GM12875 (cell line): ENCODE results near the gene KCNT1.

ENCODE experiments used
- H3K4me3 ChIP-seq: one replicate; pipeline ENCODE4 v1.5.1; 2011; ENCODE audit warnings: low read depth, low read length, control low read depth
- TF ChIP-seq, protein P1 (sequence below): IDR thresholded peaks from 2 replicates; pipeline ENCODE4 v1.5.1; 2011; ENCODE audit warnings: low read depth, mild to moderate bottlenecking, control low read depth, inconsistent platforms, low read length, moderate library complexity, borderline replicate concordance; ENCODE audit not compliant: insufficient read depth

Gene KCNT1

DNA sequence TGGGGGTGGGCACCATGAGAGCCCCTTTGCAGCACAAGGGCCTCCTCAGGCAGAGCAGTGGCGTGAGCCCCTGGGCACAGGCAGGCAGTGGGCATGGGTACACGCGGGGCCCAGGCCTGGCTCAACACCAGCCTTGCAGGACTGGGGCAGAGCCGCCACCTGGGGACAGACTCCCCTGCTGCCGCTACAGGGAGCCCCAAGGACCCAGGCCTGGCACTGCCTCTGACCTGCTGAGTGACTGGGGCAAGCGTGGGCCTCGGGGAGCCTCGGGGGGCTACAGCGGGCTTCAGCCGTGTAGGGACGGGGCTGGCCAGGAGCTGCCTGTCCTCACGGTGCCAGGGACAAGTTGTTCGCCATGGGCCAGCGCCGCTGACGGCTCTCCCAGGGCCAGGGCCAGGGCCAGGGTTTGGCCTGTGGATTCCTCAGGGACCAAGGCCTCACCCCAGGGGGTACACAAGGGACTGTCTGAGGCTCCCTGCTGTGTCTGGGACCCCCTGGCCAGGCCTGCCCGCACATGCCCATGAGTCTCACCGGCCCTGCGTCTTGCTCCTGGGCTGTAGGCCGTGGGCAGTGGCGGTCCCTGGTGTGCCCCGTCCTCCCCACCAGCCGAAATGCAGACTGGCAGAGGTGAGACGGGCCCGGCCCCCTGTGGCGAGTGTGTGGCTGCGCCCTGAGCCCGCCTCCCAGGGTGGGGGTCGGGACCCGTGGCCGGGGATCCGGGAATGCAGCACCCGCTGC is 42.5 kb downstream of the KCNT1 start:
- no peak overlapping the region for H3K4me3 ChIP-seq
- TF ChIP-seq, protein P1, sequence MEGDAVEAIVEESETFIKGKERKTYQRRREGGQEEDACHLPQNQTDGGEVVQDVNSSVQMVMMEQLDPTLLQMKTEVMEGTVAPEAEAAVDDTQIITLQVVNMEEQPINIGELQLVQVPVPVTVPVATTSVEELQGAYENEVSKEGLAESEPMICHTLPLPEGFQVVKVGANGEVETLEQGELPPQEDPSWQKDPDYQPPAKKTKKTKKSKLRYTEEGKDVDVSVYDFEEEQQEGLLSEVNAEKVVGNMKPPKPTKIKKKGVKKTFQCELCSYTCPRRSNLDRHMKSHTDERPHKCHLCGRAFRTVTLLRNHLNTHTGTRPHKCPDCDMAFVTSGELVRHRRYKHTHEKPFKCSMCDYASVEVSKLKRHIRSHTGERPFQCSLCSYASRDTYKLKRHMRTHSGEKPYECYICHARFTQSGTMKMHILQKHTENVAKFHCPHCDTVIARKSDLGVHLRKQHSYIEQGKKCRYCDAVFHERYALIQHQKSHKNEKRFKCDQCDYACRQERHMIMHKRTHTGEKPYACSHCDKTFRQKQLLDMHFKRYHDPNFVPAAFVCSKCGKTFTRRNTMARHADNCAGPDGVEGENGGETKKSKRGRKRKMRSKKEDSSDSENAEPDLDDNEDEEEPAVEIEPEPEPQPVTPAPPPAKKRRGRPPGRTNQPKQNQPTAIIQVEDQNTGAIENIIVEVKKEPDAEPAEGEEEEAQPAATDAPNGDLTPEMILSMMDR = no peak

DNA sequence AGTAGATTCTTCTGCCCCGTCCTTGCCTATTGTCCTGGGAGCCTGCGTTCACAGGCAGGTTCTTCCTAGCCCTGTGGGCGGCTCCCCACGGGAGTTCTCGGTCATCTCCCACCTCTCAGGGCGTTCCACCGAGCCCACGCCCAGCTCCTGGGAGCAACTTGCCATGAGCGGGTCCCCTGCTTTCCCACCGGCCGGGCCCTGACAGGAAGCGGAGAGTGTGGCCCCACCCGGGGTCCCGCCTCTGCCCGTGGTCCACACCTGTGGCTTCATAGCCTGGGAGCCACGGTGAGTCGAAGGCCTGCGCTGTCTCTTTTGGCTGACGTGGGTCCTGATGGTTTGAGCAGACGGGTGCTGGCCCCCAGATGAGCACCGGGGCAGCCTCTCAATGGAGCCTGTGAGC is 43.2 kb downstream of the KCNT1 start:
- H3K4me3 ChIP-seq = no peak overlapping the region
- TF ChIP-seq, protein P1 = no peak

DNA sequence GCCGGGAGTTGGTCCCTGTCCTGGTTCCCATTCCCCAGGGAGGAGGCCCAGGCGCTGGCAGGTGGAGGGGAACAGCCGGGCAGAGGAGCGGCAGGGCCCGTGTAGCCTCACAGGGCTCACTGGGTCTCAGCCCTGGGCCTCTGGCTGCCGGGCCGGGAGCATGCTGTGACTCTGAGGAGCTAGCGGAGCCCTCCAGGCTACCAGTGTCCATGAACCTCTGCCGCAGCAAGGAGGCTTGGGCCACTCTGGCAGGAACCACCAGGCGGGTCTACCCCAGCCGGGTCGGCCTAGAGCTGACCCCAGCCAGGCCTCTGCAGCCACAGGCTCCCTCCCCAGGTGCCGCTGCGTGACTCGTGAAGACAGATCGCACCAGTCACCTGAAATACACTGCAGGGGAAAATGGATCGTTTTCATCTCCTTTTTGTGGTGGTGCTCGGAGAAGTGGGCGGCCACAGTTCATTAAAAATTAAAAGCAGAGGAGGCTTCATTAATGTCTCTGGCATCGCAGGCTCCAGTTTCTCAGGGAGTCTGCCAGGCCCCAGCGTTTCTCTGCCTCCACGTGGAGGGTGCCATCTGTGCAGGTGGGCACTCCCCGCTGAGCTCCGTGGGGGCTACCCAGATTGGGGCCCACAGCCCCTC is 43.8 kb downstream of the KCNT1 start:
- TF ChIP-seq, protein P1 = no peak

DNA sequence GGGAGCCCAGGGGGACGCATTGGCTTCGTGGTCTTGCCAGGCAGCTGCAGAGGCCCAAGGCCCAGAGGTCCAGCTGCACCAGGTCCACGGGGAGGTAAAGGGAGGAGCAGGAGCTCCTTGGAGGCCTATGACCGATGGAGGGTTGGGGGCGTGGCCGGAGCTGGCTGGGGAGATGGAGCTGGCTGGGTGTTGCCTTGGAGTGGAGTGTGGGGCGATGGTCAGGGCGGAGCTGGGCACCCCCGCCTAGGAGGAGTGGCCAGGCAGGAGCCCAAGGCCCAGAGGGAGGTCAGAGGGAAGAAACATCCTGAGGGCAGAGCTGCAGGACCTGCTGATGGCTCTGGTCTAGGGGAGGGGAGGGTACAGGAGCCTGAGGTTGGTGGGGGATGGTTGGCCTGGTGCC is 44.6 kb downstream of the KCNT1 start:
- no peak overlapping the region for H3K4me3 ChIP-seq
- TF ChIP-seq, protein P1 = no peak

More for the DNA sequence above, 43.8 kb downstream of the KCNT1 start:
- H3K4me3 ChIP-seq = no peak overlapping the region

DNA sequence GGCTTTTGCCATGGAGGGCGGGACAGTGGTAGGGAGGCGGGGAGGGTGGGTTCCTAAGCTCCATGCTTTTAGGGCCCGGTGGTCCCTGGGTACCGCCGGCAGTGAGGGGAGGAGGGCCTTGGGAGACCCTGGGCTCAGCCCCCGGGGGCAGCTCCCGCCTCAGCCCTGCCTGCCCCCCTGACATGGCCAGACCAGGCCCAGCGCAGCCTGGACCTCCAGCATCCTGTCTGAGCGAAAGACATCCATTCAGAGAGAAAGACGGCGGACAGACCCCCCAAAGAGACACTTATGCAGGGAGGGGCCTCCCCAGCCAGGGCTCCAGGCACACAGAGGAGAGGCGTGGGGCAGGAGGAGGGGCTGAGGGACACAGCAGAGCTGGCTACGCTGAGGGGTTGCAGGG is 45.3 kb downstream of the KCNT1 start:
- TF ChIP-seq, protein P1 = no peak
- no peak overlapping the region for H3K4me3 ChIP-seq

DNA sequence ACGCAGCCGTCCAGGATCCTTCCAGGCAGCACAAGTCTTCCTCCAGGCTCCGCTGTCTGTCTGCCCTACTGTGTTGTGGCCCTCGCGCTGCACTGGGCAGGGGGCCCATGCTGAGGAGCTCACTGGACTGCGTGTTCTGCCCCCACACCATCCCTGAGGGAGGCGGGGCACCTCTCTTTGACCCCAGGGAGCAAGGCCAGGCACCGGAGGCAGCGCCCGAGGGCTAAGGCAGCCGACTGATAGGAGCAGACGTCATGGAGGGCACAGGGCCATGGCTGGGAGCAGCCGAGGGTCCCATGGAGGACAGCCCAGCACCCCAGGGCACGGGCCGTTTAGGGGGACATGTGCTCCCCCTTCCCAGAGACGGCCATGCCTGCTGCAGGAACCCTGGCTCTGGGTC is 46.7 kb downstream of the KCNT1 start:
- TF ChIP-seq, protein P1 = no peak
- no peak overlapping the region for H3K4me3 ChIP-seq
